IMR-90 (cell line): ENCODE measurements around the gene UBR4. TPM values are rescaled to one million over a fixed set of nuclear protein-coding genes. Genes with fewer than 3 reads are reported as not detected.

ENCODE experiments used
- ATAC-seq: fragments of 200-7000 bp; cut with Tn5 transposase; 2 replicates; pipeline ENCODE4 v1.9.1; 2020; ENCODE audit warnings: low read depth, mild to moderate bottlenecking, moderate library complexity
- BruUV-seq: library from RNA; stranded (reverse); fragments of 400-500 nt; replicated peaks from 2 replicates; lab custom pipeline; 2021; lab: Mats Ljungman, UMichigan
- CTCF ChIA-PET: fragments of 300-600 bp; formaldehyde crosslinking; extraction: SDS; loops from one replicate; lab custom pipeline; 2021; ENCODE audit warnings: antibody characterized with exemption; lab: Yijun Ruan, JAX
- POLR2A ChIA-PET: fragments of 300-600 bp; sonication (Branson Sonifier 250); formaldehyde crosslinking; loops from one replicate; lab custom pipeline; 2022; ENCODE audit warnings: antibody characterized with exemption; ENCODE audit not compliant: unreplicated experiment; lab: Charles Lee
- DNase-seq: peaks from one replicate; pipeline ENCODE4 v3.0.0; 2013
- H2AFZ ChIP-seq: replicated peaks from 2 replicates; pipeline ENCODE3; 2013; ENCODE audit warnings: low read length, mild to moderate bottlenecking; ENCODE audit not compliant: poor library complexity
- H2AK5ac ChIP-seq: 2 replicates; pipeline ENCODE4 v1.6.1; 2013; ENCODE audit warnings: low read depth, low read length, inconsistent platforms
- H2AK9ac ChIP-seq: replicated peaks from 2 replicates; pipeline ENCODE3; 2013; ENCODE audit warnings: mild to moderate bottlenecking, low read depth, low read length, moderate library complexity; ENCODE audit not compliant: poor library complexity
- H2BK120ac ChIP-seq: 2 replicates; pipeline ENCODE4 v1.6.1; 2013; ENCODE audit warnings: low read depth, low read length, inconsistent platforms
- H2BK15ac ChIP-seq: 3 replicates; pipeline ENCODE4 v1.6.1; 2013; ENCODE audit warnings: low read depth, low read length, inconsistent platforms
- H2BK20ac ChIP-seq: 2 replicates; pipeline ENCODE4 v1.6.1; 2013; ENCODE audit warnings: low read depth, mild to moderate bottlenecking, inconsistent platforms, low read length, moderate library complexity
- H2BK5ac ChIP-seq: 2 replicates; pipeline ENCODE4 v1.6.1; 2013; ENCODE audit warnings: mild to moderate bottlenecking, low read depth, low read length, inconsistent platforms; ENCODE audit not compliant: poor library complexity, severe bottlenecking
- H3K14ac ChIP-seq: replicated peaks from 2 replicates; pipeline ENCODE4 v1.6.1; 2013; ENCODE audit warnings: low read depth, low read length, inconsistent platforms
- H3K18ac ChIP-seq: 2 replicates; pipeline ENCODE4 v1.6.1; 2013; ENCODE audit warnings: low read depth, low read length, control low read depth
- H3K23ac ChIP-seq: 2 replicates; pipeline ENCODE4 v1.6.1; 2013; ENCODE audit warnings: low read depth, low read length, inconsistent platforms
- H3K27ac ChIP-seq: 2 replicates; pipeline ENCODE4 v1.5.1; 2013; ENCODE audit warnings: mild to moderate bottlenecking, control low read depth, low read length; ENCODE audit not compliant: insufficient read depth
- H3K27me3 ChIP-seq: 2 replicates; pipeline ENCODE4 v1.6.1; 2013; ENCODE audit warnings: low read length; ENCODE audit not compliant: control insufficient read depth, insufficient read depth
- H3K36me3 ChIP-seq: 2 replicates; pipeline ENCODE4 v1.6.1; 2013; ENCODE audit warnings: low read length, mixed read lengths; ENCODE audit not compliant: control insufficient read depth, insufficient read depth
- H3K4ac ChIP-seq: 2 replicates; pipeline ENCODE4 v1.6.1; 2013; ENCODE audit warnings: low read depth, low read length, inconsistent platforms
- H3K4me1 ChIP-seq: 2 replicates; pipeline ENCODE4 v1.6.1; 2013; ENCODE audit warnings: low read length, mixed read lengths; ENCODE audit not compliant: control insufficient read depth, insufficient read depth
- H3K4me2 ChIP-seq: 2 replicates; pipeline ENCODE4 v1.6.1; 2013; ENCODE audit warnings: low read depth, mild to moderate bottlenecking, control low read depth, low read length, moderate library complexity
- H3K4me3 ChIP-seq: 2 replicates; pipeline ENCODE4 v1.5.1; 2013; ENCODE audit warnings: low read depth, mild to moderate bottlenecking, control low read depth, low read length, moderate library complexity; ENCODE audit not compliant: insufficient read depth
- H3K56ac ChIP-seq: 2 replicates; pipeline ENCODE4 v1.6.1; 2013; ENCODE audit warnings: low read length, inconsistent platforms; ENCODE audit not compliant: insufficient read depth; ENCODE audit errors: extremely low read depth
- H3K79me1 ChIP-seq, 2 experiments: 2 replicates each; pipeline ENCODE4 v1.6.1; 2013; ENCODE audit warnings: low read length in 2 of 2, inconsistent platforms in 1 of 2, low read depth in 1 of 2
- H3K9ac ChIP-seq: 2 replicates; pipeline ENCODE4 v1.6.1; 2013; ENCODE audit warnings: low read depth, low read length, control low read depth
- H3K9me1 ChIP-seq: 2 replicates; pipeline ENCODE4 v1.6.1; 2013; ENCODE audit warnings: low read length, inconsistent platforms; ENCODE audit not compliant: insufficient read depth
- H3K9me3 ChIP-seq: 2 replicates; pipeline ENCODE4 v1.6.1; 2013; ENCODE audit warnings: low read length; ENCODE audit not compliant: control insufficient read depth, insufficient read depth
- H4K20me1 ChIP-seq: 2 replicates; pipeline ENCODE4 v1.6.1; 2013; ENCODE audit warnings: low read length, inconsistent platforms; ENCODE audit not compliant: insufficient read depth
- H4K5ac ChIP-seq: 2 replicates; pipeline ENCODE4 v1.6.1; 2013; ENCODE audit warnings: mild to moderate bottlenecking, low read depth, low read length, control low read depth
- H4K8ac ChIP-seq, 2 experiments: 2 replicates each; pipeline ENCODE4 v1.6.1; 2013; ENCODE audit warnings: low read depth in 2 of 2, low read length in 2 of 2, control low read depth in 1 of 2, inconsistent platforms in 1 of 2
- H4K91ac ChIP-seq: 2 replicates; pipeline ENCODE4 v1.6.1; 2013; ENCODE audit warnings: low read depth, low read length, inconsistent platforms; ENCODE audit not compliant: insufficient read depth
- CEBPB ChIP-seq: IDR thresholded peaks from 2 replicates; pipeline ENCODE4 v1.6.1; 2012; ENCODE audit warnings: low read depth, low read length, improper control_type of control experiment
- CHD1 ChIP-seq: IDR thresholded peaks from 2 replicates; pipeline ENCODE4 v1.6.1; 2012; ENCODE audit warnings: low read depth, low read length, improper control_type of control experiment
- CTCF ChIP-seq: conservative IDR thresholded peaks from 2 replicates; pipeline ENCODE4 v1.5.1; 2012; ENCODE audit warnings: mild to moderate bottlenecking, low read depth, low read length, improper control_type of control experiment
- MAFK ChIP-seq: IDR thresholded peaks from 2 replicates; pipeline ENCODE4 v1.6.1; 2012; ENCODE audit warnings: low read depth, low read length, improper control_type of control experiment
- MAZ ChIP-seq: IDR thresholded peaks from 2 replicates; pipeline ENCODE4 v1.6.1; 2012; ENCODE audit warnings: low read depth, mild to moderate bottlenecking, low read length, improper control_type of control experiment, moderate library complexity, borderline replicate concordance
- MXI1 ChIP-seq: IDR thresholded peaks from 2 replicates; pipeline ENCODE4 v1.6.1; 2012; ENCODE audit warnings: low read depth, mild to moderate bottlenecking, low read length, moderate library complexity, borderline replicate concordance
- NFE2L2 ChIP-seq: fragments of 150-350 bp; IDR thresholded peaks from 2 replicates; pipeline ENCODE4 v1.6.1; 2016; ENCODE audit warnings: low read depth, mild to moderate bottlenecking, low read length
- POLR2A ChIP-seq: IDR thresholded peaks from 2 replicates; pipeline ENCODE4 v1.6.1; 2012; ENCODE audit warnings: mild to moderate bottlenecking, low read depth, low read length
- RAD21 ChIP-seq: IDR thresholded peaks from 2 replicates; pipeline ENCODE4 v1.6.1; 2012; ENCODE audit warnings: low read length, improper control_type of control experiment
- RCOR1 ChIP-seq: IDR thresholded peaks from 2 replicates; pipeline ENCODE4 v1.6.1; 2012; ENCODE audit warnings: mild to moderate bottlenecking, low read length, improper control_type of control experiment; ENCODE audit not compliant: insufficient replicate concordance
- SMC3 ChIP-seq: fragments of 150-350 bp; IDR thresholded peaks from 2 replicates; pipeline ENCODE4 v1.6.1; 2016; ENCODE audit warnings: low read depth, mild to moderate bottlenecking, antibody characterized with exemption, low read length, moderate library complexity
- WGBS, 2 experiments: methylation state at CpG; one replicate each; pipeline versions ENCODE4 v1.1.5 to v1.1.7; 2013; ENCODE audit warnings: missing lambda C conversion rate in 2 of 2; ENCODE audit not compliant: insufficient read length in 1 of 2; ENCODE audit errors: extremely low coverage in 2 of 2; 5-methylcytosine and 5-hydroxymethylcytosine counted together
- dilution Hi-C: fragments of 300-500 bp; cut with HindIII; formaldehyde crosslinking; loops from one replicate; pipeline ENCODE4 v1.14.3; 2018; ENCODE audit warnings: low sequenced_read_pairs; ENCODE audit not compliant: unreplicated experiment
- in situ Hi-C: fragments of 300-500 bp; cut with MboI; formaldehyde crosslinking; loops from 3 replicates; pipeline ENCODE4 v1.14.3; 2019; ENCODE audit warnings: low sequenced_read_pairs, inconsistent platforms, mixed read lengths
- intact Hi-C: fragments of 100-400 bp; cut with micrococcal nuclease; formaldehyde crosslinking; loops from 2 replicates; pipeline ENCODE4 v1.10.0; 2022
- polyA plus RNA-seq, 3 experiments: library from polyadenylated mRNA; depleted of rRNA; stranded (reverse); fragments of >200 nt; gene quantifications; 2 replicates each; pipeline ENCODE4 v1.2.3, GENCODE V29; 2012; ENCODE audit warnings: low replicate concordance in 1 of 3
- total RNA-seq: library from RNA; depleted of rRNA; stranded (reverse); fragments of >200 nt; gene quantifications from 2 replicates; pipeline ENCODE4 v1.2.3, GENCODE V29; 2012
- TF ChIP-seq, protein P1 (sequence below): fragments of 150-350 bp; IDR thresholded peaks from 2 replicates; pipeline ENCODE4 v1.6.1; 2016; ENCODE audit warnings: low read depth, mild to moderate bottlenecking, low read length, moderate library complexity, borderline replicate concordance

UBR4 gene
- total and polyA plus RNA-seq, 2 of the 4 experiments (the other 2 are of a cell fraction): 87.8 to 121 TPM

GRCh38 chr1:19036041-19036812 is 173.8 kb downstream of the UBR4 start (continued):
- no peak for TF ChIP-seq RCOR1

DNA sequence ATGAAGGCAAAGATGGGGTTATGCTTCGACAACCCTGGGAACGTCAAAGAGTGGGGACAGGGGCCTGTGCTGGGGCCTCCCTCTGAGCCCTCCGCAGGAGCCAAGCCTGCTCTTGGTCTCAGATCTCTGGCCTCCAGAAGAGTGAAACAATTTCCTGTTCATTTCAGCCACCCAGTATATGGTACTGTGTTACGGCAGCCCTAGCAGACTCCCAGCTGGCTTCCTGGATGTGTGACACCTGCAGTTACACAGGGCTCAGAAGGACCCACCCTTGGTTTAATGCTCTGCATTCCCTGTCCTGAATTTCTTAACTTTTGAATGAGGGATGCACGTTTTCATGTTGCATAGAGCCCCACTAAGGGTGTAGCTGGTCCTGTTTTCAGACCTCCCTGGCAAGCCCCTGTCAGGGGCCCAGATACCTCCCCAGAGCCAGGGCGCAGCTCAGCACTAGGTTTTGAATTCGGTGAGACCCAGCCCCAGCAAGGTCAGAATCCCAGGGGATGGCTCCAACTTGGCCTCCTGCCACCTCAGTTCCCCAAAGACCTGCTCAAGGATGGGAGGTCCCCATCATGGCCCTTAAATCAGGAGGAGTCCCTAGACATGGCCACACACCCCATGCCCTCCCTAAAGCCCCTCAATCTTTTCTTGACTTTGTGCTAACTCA is 174.6 kb downstream of the UBR4 start:
- no peak overlapping the region for H3K23ac ChIP-seq
- H2AK9ac ChIP-seq: peak overlapping the region; percentile 31
- H3K4me2 ChIP-seq: no peak overlapping the region
- ChIA-PET POLR2A (no interaction called here), CTCF (interaction anchor here (1.5 kb wide), 1 partner anchor 11 kb away, joined by 4 read pairs; no protein-coding TSS in a partner anchor)
- H3K9ac ChIP-seq: no peak overlapping the region
- H3K4me1 ChIP-seq: peaks cover 2% of the 10 kb centered on the region; the same call in 1 of the 2 replicates
- H2BK15ac ChIP-seq: peak overlapping the region; percentile 53; the same call in 1 of the 3 replicates
- H2BK20ac ChIP-seq: peak overlapping the region; percentile 34; the same call in 1 of the 2 replicates
- H4K8ac ChIP-seq: 0 out of 4 replicates have a peak overlapping the region, but pooled peaks of 1 of the 2 experiments have one; percentile 42
- 0 out of 2 replicates have a peak overlapping the region, but pooled peaks have one; percentile 48 for H3K14ac ChIP-seq
- no peaks in the 10 kb centered on the region for H3K9me3 ChIP-seq
- H2BK120ac ChIP-seq: 0 out of 2 replicates have a peak overlapping the region, but pooled peaks have one; percentile 48
- in situ Hi-C loops: no loop called here
- H2AK5ac ChIP-seq: no peak overlapping the region; the same call in 1 of the 2 replicates
- H3K56ac ChIP-seq: no peak overlapping the region
- 64% methylated on average over 5 of the region's 7 CpGs; no CpG with 5 or more reads in 1 of the 2 experiments for WGBS, 2 experiments
- H3K18ac ChIP-seq: no peak overlapping the region
- no peaks in the 10 kb centered on the region for H3K79me1 ChIP-seq
- H4K91ac ChIP-seq: no peak overlapping the region
- DNase-seq: no peak
- no peak overlapping the region for H2BK5ac ChIP-seq
- no TSS peak for BruUV-seq
- dilution Hi-C loops: no loop called here
- H3K36me3 ChIP-seq: no peaks in the 10 kb centered on the region
- H3K4ac ChIP-seq: 0 out of 2 replicates have a peak overlapping the region, but pooled peaks have one; percentile 15
- H4K20me1 ChIP-seq: no peaks in the 10 kb centered on the region
- no peak overlapping the region for H4K5ac ChIP-seq
- intact Hi-C loops: no loop called here
- H3K27ac ChIP-seq: no peak overlapping the region
- H3K27me3 ChIP-seq: peaks cover 31% of the 10 kb centered on the region
- peak overlapping the region; percentile 52 for H2AFZ ChIP-seq
- no peak for ATAC-seq
- peaks cover 5% of the 10 kb centered on the region for H3K9me1 ChIP-seq
- no peak overlapping the region for H3K4me3 ChIP-seq
- TF ChIP-seq MXI1: no peak
- TF ChIP-seq RAD21: no peak
- TF ChIP-seq POLR2A: no peak
- TF ChIP-seq CTCF: no peak
- TF ChIP-seq, protein P1, sequence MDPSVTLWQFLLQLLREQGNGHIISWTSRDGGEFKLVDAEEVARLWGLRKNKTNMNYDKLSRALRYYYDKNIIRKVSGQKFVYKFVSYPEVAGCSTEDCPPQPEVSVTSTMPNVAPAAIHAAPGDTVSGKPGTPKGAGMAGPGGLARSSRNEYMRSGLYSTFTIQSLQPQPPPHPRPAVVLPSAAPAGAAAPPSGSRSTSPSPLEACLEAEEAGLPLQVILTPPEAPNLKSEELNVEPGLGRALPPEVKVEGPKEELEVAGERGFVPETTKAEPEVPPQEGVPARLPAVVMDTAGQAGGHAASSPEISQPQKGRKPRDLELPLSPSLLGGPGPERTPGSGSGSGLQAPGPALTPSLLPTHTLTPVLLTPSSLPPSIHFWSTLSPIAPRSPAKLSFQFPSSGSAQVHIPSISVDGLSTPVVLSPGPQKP: no peak
- TF ChIP-seq MAZ: no peak
- TF ChIP-seq NFE2L2: no peak
- no peak for TF ChIP-seq CEBPB
- TF ChIP-seq SMC3: no peak
- no peak for TF ChIP-seq CHD1
- TF ChIP-seq MAFK: no peak
